ENCODE data around the gene ZNF723.

ZNF723 gene

GRCh38 chr19:22901431-22902130, 69.5 kb downstream of the ZNF723 start:
- no peaks in the 10 kb centered on the region for H3K9me3 ChIP-seq (ENCODE audit: control insufficient read depth, low read length)

More at GRCh38 chr19:22901431-22902130, 69.5 kb downstream of the ZNF723 start:
- no peak overlapping the region for H3K4me3 ChIP-seq (ENCODE audit: low read length)
- H3K36me3 ChIP-seq (ENCODE audit: control insufficient read depth, insufficient read depth, low read length) = no peaks in the 10 kb centered on the region
- no peaks in the 10 kb centered on the region for H3K4me1 ChIP-seq (ENCODE audit: control insufficient read depth, insufficient read depth, low read length)
- H3K27me3 ChIP-seq (ENCODE audit: control insufficient read depth, insufficient read depth, low read length) = no peaks in the 10 kb centered on the region
- no peak overlapping the region for H3K9ac ChIP-seq (ENCODE audit: low read length)

Data from mucosa of stomach (tissue), 1 donor.